Measurements from ENCODE around the gene IGSF5.
A peak's percentile ranks its signal among the peaks of the same experiment; 100 is the strongest.
"Not testable (repeated sequence)": the region's sequence is repeated elsewhere in the genome, so short reads cannot be mapped to it uniquely, and the experiment has no call there.

The IGSF5 gene

DNA sequence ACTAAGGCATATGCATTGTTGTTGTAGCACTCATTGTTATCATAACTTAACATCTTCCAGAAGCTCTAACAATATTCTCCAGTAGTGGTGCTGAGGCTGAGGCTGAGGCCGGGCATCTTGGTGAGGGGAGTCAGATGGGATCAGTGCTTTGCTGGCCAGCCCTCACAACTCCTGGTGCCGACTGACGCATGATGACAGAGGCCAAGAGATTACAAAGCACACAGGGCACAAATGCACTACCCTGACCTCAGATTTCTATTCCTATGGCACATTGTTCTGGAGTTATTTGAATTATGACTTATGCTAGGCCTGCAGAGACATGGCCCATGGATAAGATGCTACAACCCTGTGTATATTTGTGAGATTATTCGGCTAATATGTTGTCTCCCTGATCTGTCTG is 8.3 kb upstream of the IGSF5 start:
- TF ChIP-seq, protein P1, sequence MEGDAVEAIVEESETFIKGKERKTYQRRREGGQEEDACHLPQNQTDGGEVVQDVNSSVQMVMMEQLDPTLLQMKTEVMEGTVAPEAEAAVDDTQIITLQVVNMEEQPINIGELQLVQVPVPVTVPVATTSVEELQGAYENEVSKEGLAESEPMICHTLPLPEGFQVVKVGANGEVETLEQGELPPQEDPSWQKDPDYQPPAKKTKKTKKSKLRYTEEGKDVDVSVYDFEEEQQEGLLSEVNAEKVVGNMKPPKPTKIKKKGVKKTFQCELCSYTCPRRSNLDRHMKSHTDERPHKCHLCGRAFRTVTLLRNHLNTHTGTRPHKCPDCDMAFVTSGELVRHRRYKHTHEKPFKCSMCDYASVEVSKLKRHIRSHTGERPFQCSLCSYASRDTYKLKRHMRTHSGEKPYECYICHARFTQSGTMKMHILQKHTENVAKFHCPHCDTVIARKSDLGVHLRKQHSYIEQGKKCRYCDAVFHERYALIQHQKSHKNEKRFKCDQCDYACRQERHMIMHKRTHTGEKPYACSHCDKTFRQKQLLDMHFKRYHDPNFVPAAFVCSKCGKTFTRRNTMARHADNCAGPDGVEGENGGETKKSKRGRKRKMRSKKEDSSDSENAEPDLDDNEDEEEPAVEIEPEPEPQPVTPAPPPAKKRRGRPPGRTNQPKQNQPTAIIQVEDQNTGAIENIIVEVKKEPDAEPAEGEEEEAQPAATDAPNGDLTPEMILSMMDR (IDR thresholded peaks at IDR 0.05; ENCODE audit: control insufficient read depth, extremely low read depth, insufficient read depth) = no peak
- H3K4me3 ChIP-seq (ENCODE audit: low read depth, low read length) = no peak overlapping the region
- no peak for DNase-seq (ENCODE audit: low read depth)

DNA sequence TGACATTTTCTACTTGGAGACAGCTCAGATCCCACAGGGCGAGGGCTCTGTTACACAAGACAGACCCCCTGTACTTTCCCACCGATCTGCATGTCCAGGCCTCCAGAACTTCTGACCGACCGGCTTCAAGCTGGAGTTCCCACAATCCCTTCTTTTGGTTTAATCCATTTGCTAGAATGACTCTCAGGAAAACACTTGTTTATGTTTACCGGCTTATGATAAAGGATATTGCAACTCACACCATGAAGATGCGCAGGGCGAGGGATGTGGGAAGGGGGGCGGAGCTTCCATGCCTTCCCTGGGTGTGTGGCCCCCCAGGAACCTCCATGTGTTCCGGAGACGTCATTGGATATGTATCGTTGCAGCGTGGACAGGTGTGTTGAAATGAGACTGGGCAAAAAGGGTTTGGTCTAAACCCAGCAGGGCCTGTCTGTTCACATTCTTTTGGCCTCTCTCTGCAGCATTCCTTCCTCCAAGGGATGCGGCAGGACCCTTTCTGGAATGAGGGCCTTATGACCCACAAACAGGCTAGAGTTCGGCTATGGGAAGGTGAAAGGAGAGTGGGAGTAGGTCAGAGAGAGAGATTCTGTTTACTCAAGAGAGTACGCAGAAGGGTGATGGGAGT is 7.5 kb upstream of the IGSF5 start:
- no peak for DNase-seq (ENCODE audit: low read depth)
- no peak overlapping the region for H3K4me3 ChIP-seq (ENCODE audit: low read depth, low read length)
- TF ChIP-seq, protein P1 (IDR thresholded peaks at IDR 0.05; ENCODE audit: control insufficient read depth, extremely low read depth, insufficient read depth) = no peak

DNA sequence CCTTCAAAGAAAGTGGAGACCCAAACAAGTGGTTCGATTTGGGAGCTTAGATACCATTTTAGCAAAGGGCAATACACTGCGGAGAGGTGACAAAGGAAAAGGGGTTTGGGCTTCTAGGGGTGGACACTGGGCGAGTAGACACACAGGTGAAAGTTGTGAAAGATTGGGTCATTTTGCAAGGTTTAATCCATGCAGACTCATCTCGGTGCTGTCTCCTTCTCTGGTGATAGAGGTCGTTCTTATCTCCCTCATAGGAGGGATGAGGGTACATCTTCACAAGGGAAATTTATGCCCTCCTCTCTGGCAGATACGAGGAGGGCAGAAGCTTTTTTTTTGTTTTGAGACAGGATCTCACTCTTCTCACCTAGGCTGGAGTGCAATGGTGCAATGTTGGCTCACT is 6.4 kb upstream of the IGSF5 start:
- no peak for DNase-seq (ENCODE audit: low read depth)
- TF ChIP-seq, protein P1 (IDR thresholded peaks at IDR 0.05; ENCODE audit: control insufficient read depth, extremely low read depth, insufficient read depth) = no peak
- no peak overlapping the region for H3K4me3 ChIP-seq (ENCODE audit: low read depth, low read length)

DNA sequence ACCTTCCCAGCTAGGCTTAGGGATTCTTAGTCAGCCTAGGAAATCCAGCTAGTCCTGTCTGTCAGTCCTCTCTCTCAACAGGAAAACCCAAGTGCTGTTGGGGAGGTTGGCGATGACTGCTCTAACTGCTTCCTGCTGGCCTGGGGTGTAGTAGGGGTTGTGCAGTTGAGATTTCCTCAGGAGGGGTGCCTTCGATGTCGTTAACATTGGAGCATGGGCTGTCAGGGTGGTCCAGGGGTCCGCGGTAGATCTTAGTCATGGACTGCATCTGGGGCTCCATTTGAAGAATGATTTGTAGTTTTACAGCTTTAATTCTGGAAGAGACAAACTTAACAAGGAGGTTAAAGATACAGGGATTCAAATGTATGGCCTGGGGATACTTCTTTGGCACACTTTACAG is 5.5 kb upstream of the IGSF5 start:
- not testable (repeated sequence) for H3K4me3 ChIP-seq (ENCODE audit: low read depth, low read length); DNase-seq (ENCODE audit: low read depth)

DNA sequence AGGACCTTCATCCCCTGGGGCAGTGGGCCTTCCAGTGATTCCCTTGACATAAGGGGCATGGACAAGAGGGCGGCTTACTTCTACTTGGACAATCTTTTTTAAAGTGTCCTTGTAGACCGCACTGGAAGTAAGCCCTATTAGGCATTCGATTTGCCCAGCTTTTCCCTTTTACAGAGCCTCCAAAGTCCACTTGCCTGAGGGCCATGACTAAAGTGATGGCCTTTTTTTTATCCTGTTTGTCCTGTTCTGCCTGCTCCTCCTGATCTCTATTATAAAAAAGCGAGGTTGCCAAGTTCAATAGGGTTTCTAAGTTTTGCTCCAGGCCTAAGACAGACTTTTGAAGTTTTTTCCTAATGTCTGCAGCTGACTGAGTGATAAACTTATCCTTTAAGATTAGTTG is 2.4 kb upstream of the IGSF5 start:
- DNase-seq (ENCODE audit: low read depth) = peak; percentile 40

DNA sequence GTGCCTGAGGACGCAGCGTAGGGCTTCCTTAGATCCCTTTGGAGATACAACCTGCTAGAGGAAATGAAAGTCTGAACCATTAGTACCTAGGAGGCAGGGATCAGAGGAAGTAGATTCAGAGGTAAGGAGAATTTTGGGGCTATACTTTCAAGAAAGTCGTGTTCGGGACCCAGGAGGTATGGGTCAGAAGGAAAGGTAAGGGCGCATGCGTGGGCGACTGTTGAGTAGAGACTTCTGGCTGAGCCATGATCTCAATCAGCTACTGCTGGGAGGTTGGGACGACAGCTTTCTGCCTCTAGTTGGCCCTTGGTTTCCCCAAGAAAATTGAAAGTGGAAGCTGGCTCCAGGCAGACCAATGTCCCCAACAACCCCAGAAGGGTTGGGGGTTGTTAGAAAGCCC is 349 bp downstream of the IGSF5 start:
- H3K4me3 ChIP-seq (ENCODE audit: low read depth, low read length); DNase-seq (ENCODE audit: low read depth): not testable (repeated sequence)

More for the DNA sequence above, 2.4 kb upstream of the IGSF5 start:
- not testable (repeated sequence) for H3K4me3 ChIP-seq (ENCODE audit: low read depth, low read length)

DNA sequence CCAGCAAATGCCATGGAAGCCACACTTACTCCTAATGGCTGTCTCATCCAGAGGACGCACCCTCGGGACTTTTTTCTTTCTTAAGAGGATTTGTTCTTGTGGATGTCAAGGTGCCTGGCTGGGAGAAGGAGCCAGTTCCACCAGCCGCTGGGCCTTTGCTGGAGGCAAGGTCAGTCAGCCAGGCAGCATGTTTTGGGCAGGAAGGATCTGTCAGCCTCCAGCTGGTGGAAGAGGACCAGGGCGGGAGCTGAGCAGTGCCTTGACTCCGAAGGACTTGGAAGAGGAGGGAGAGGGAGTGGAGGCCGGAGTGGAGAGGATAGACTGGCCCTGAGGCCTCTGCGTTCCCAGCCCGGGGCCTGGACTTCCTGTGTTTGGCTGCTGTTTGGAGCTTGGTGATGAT is 5.7 kb downstream of the IGSF5 start:
- no peak overlapping the region for H3K4me3 ChIP-seq (ENCODE audit: low read depth, low read length)
- TF ChIP-seq, protein P1 (IDR thresholded peaks at IDR 0.05; ENCODE audit: control insufficient read depth, extremely low read depth, insufficient read depth) = no peak
- no peak for DNase-seq (ENCODE audit: low read depth)

GRCh38 chr21:39754811-39755210 is 9.8 kb downstream of the IGSF5 start:
- H3K4me3 ChIP-seq (ENCODE audit: low read depth, low read length) = no peak overlapping the region
- TF ChIP-seq, protein P1 (IDR thresholded peaks at IDR 0.05; ENCODE audit: control insufficient read depth, extremely low read depth, insufficient read depth) = no peak
- DNase-seq (ENCODE audit: low read depth) = no peak

GRCh38 chr21:39756285-39756684 is 11.3 kb downstream of the IGSF5 start:
- TF ChIP-seq, protein P1 (IDR thresholded peaks at IDR 0.05; ENCODE audit: control insufficient read depth, extremely low read depth, insufficient read depth) = no peak
- DNase-seq (ENCODE audit: low read depth) = no peak

More at GRCh38 chr21:39756285-39756684, 11.3 kb downstream of the IGSF5 start:
- no peak overlapping the region for H3K4me3 ChIP-seq (ENCODE audit: low read depth, low read length)
